ENCODE measurements around the gene CCNK. TPM values are rescaled to one million over a fixed set of nuclear protein-coding genes. Genes with fewer than 3 reads are reported as not detected.

Gene CCNK
- total and polyA plus RNA-seq, 10 of the 15 experiments (the other 5 are each of a cell fraction or from before 2014, with no cell fraction given) = 10.8 to 88.0 (median 22.5) TPM

- TF ChIP-seq E4F1 (IDR thresholded peaks at IDR 0.05; ENCODE audit: borderline replicate concordance, partially characterized antibody) (no peak), BCLAF1 (IDR thresholded peaks at IDR 0.05) (no peak), SREBF1 (IDR thresholded peaks at IDR 0.05; ENCODE audit: low read length) (no peak), TAF1 (IDR thresholded peaks at IDR 0.05; ENCODE audit: borderline replicate concordance, low read depth, low read length) (no peak), JUNB (IDR thresholded peaks at IDR 0.05) (no peak), HCFC1 (IDR thresholded peaks at IDR 0.05; ENCODE audit: low read length) (no peak), NBN (IDR thresholded peaks at IDR 0.05) (no peak), SKIL (IDR thresholded peaks at IDR 0.05; ENCODE audit: low read depth, poor library complexity, severe bottlenecking) (no peak), USF1 (IDR thresholded peaks at IDR 0.05; ENCODE audit: borderline replicate concordance, extremely low read length, insufficient read depth, low read depth, low read length) (no peak)
These were observed 49.4 kb downstream of the CCNK start (continued) for GRCh38 chr14:99530407-99531155.

Measured in GM12878 (cell line).